BJ (cell line): ENCODE data around the gene TCF4. TPM values are rescaled to one million over a fixed set of nuclear protein-coding genes. Genes with fewer than 3 reads are reported as not detected.

Experiments used
- CTCF ChIA-PET: fragments of 350-600 bp; formaldehyde crosslinking; extraction: SDS; loops from one replicate; lab custom pipeline; 2021; ENCODE audit warnings: antibody characterized with exemption, inconsistent platforms; lab: Yijun Ruan, JAX
- POLR2A ChIA-PET: fragments of 300-600 bp; sonication (Branson Sonifier 250); formaldehyde crosslinking; extraction: SDS; loops from one replicate; lab custom pipeline; 2021; ENCODE audit warnings: antibody characterized with exemption; lab: Charles Lee
- DNase-seq: peaks from one replicate; pipeline ENCODE4 v3.0.0-alpha.2; 2011; ENCODE audit warnings: low read depth
- H3K27me3 ChIP-seq: 2 replicates; pipeline ENCODE4 v1.6.0; 2011; ENCODE audit warnings: low read length; ENCODE audit not compliant: control insufficient read depth, insufficient read depth
- H3K36me3 ChIP-seq: 2 replicates; pipeline ENCODE4 v1.5.1; 2011; ENCODE audit warnings: low read length; ENCODE audit not compliant: control insufficient read depth, insufficient read depth
- H3K4me3 ChIP-seq: 2 replicates; pipeline ENCODE4 v1.5.1; 2011; ENCODE audit warnings: low read depth, mild to moderate bottlenecking, control low read depth, low read length
- polyA plus RNA-seq: library from polyadenylated mRNA; depleted of rRNA; stranded (reverse); fragments of >200 nt; gene quantifications from 2 replicates; pipeline ENCODE4 v1.2.3, GENCODE V29; 2011
- TF ChIP-seq, protein P1 (sequence below): IDR thresholded peaks from 2 replicates; pipeline ENCODE4 v1.5.1; 2011; ENCODE audit warnings: low read depth, mild to moderate bottlenecking, control low read depth, inconsistent platforms, low read length, moderate library complexity; ENCODE audit not compliant: insufficient read depth

TCF4 gene
- polyA plus RNA-seq, 1 experiment, result 65.8 TPM

DNA sequence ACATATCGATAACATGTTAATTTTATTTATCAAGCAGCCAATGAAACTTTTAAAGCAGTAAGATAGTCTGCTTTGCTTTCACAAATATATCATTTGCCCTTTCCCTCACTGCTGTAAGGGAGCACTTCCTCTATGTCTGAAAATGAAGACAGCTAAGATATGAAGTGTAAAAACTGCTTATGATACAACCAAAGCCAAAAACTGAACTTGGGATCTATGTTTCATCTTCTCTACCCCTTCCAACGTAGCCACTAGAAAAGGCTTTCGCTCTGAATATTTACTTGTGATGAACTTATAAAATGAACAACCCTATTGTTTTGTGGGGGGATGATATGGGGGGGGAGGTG lies 140.3 kb downstream of the TCF4 start:
- TF ChIP-seq, protein P1, sequence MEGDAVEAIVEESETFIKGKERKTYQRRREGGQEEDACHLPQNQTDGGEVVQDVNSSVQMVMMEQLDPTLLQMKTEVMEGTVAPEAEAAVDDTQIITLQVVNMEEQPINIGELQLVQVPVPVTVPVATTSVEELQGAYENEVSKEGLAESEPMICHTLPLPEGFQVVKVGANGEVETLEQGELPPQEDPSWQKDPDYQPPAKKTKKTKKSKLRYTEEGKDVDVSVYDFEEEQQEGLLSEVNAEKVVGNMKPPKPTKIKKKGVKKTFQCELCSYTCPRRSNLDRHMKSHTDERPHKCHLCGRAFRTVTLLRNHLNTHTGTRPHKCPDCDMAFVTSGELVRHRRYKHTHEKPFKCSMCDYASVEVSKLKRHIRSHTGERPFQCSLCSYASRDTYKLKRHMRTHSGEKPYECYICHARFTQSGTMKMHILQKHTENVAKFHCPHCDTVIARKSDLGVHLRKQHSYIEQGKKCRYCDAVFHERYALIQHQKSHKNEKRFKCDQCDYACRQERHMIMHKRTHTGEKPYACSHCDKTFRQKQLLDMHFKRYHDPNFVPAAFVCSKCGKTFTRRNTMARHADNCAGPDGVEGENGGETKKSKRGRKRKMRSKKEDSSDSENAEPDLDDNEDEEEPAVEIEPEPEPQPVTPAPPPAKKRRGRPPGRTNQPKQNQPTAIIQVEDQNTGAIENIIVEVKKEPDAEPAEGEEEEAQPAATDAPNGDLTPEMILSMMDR, result no peak

DNA sequence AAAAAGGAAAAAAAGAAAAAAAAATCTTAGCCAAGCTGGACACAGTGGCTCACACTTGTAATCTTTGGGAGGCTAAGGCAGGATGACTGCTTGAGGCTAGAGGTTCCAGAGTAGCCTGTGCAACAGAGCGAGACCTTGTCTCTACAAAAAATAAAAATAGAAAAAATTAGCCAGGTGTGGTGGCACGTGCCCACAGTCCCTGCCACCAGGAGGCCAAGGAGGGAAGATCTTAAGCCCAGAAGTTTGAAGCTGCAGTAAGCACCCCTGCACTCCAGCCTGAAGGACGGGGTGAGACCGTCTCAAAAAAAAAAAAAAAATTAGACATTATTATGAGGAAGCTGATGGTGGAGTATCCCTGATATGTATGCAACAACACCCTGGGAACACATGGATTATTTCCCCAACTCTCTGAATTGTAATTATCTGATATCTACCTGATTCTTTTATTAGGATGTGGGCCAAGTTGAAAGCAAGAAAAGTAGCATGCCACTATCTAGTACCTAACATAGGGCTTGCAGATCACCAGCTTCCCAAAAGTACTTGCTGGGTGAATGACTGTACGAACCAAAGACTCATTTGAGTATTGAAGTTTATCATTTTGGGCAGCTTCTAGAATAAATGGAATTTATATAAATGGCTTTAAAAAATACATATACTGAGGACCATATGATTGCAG lies 140.9 kb downstream of the TCF4 start:
- POLR2A ChIA-PET, result no interaction called here
- no peak for DNase-seq
- Histone ChIP-seq H3K27me3 (no peaks in the 10 kb centered on the region), H3K36me3 (no peaks in the 10 kb centered on the region), H3K4me3 (no peak overlapping the region)
- CTCF ChIA-PET, result interaction anchor here (1.3 kb wide), 1 partner anchor 9 kb away, joined by 3 read pairs; no protein-coding TSS in a partner anchor
- TF ChIP-seq, protein P1, result no peak

More for the DNA sequence above, 140.3 kb downstream of the TCF4 start:
- ChIA-PET POLR2A (no interaction called here), CTCF (interaction anchor here (1.3 kb wide), 1 partner anchor 8 kb away, joined by 3 read pairs; no protein-coding TSS in a partner anchor)
- H3K27me3 ChIP-seq, result no peaks in the 10 kb centered on the region
- no peaks in the 10 kb centered on the region for H3K36me3 ChIP-seq
- no peak for DNase-seq
- no peak overlapping the region for H3K4me3 ChIP-seq

DNA sequence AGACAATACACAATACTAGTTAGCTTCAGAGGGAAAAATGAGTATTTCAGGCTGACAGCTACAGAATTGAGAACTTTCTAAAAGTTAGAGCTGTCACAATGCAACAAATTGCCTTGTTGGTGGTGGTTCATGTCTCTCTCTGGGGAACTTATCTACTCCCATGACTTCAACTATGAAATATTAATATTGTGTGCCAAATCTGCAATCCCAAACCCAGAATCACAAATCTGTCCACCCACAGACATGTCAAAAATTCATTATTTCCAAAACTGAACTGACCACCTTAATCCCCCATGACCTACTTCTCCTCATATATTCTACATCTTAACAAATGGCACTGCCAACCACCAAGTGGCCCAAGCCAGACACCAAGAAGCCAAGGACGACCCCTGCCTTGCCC lies 143.5 kb downstream of the TCF4 start:
- no peaks in the 10 kb centered on the region for H3K27me3 ChIP-seq
- H3K4me3 ChIP-seq, result no peak overlapping the region
- DNase-seq, result no peak
- ChIA-PET POLR2A (no interaction called here), CTCF (interaction anchor here (1.5 kb wide), 1 partner anchor 14 kb away, joined by 3 read pairs; no protein-coding TSS in a partner anchor)
- no peaks in the 10 kb centered on the region for H3K36me3 ChIP-seq
- TF ChIP-seq, protein P1, result no peak

DNA sequence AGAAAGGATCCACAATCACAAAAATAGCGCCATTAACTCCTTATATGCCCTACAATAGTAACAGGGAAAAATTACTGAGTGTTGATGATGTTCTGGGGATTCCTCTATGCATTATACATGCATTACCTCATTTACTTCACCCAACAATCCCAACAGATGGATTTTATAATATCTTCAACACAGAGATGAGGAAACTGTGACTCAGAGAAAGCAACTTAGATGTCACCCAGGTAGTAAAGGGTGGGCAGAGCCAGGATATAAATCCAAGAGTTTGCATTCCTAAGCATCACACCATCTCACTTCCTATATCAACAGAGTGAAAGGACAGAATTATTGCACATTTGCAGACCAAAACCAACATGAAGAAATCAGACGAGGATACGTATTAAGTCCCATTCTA lies 144.2 kb downstream of the TCF4 start:
- no peak for DNase-seq
- ChIA-PET POLR2A (no interaction called here), CTCF (interaction anchor here (1.5 kb wide), 1 partner anchor 15 kb away, joined by 3 read pairs; no protein-coding TSS in a partner anchor)
- TF ChIP-seq, protein P1, result no peak
- no peaks in the 10 kb centered on the region for H3K36me3 ChIP-seq
- H3K4me3 ChIP-seq, result no peak overlapping the region
- H3K27me3 ChIP-seq, result no peaks in the 10 kb centered on the region

DNA sequence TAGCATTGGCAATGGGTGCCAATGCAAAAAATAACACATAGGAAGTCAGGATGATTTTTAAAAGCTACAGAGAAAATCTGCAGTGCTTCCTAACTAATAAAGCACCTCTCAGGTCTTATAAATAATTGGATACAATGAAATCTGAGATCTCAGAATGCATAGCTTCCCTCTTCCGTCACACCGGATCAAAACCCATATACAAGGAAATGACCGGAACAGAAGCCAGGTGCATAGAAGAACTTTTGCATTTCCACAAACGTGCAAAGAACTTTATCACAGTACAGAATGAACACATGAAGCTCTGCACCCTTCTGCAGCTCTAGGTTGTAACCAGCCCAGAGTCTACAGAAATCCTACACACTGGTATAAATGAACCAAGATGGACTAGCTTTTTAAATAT lies 145.4 kb downstream of the TCF4 start:
- ChIA-PET POLR2A (no interaction called here), CTCF (no interaction called here)
- H3K36me3 ChIP-seq, result no peaks in the 10 kb centered on the region
- TF ChIP-seq, protein P1, result no peak
- no peak overlapping the region for H3K4me3 ChIP-seq
- no peaks in the 10 kb centered on the region for H3K27me3 ChIP-seq
- no peak for DNase-seq
